ENCODE data around the gene IL19.
"Not testable (repeated sequence)": the region's sequence is repeated elsewhere in the genome, so short reads cannot be mapped to it uniquely, and the experiment has no call there.

The IL19 gene

DNA sequence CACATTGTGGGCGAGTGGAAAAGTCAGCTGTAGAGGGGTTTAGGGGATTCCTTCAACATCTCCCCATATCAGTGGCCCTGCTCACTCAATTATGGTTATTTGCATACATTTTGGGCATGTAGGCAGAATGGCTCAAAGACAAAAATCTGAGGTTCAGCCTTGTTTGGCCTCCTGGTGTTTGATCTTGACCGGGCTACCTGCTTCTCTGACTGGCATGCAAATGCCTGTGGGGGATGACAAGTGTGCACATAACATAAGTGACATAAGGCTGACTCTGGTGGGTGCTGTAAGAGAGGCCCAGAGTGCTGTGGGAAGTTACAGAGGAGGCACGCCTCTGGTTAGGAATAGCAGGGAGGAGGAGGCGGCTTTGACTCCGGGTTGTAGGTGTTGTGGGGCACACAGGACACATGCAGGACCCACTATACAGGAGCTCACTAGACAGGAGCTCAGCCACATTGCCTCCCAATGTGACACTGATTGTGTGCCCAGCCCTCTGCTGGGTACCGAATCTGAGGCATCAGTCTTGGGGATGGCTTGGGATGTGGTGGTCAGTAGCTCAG, 29.4 kb upstream of the IL19 start:
- DNase-seq: no peak

DNA sequence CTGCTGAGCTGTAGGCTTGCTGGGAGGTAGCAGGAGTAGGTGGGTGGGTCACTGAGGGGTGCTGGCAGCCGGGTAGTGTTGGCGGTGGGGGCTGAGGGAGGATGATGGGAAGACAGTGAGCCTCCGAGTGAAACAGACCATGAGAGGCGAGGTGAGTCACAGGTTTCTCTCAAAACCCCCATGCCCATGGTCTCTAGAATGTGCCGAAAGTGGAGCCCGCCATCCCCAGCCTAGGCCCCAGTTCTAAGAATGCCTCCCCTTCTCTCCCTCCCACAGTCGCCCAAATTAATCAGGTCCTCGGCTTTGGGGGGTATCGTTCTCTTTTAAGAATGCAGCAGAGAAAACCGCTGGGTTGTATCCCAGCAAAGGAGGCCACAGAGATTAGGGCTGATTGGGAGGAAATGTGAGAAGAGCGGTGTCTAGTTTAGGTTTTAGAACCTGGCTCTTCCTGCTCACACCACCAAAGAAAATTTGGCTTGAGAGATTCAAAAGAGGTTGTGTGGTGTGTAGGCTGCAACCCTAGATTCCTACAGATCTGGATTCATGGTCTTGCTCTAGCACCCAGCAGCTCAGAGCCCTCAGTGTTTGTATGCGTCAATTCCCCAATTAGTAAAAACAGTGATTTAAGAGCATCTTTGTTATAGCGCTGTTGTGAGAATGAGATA, 27.7 kb upstream of the IL19 start:
- DNase-seq: no peak

DNA sequence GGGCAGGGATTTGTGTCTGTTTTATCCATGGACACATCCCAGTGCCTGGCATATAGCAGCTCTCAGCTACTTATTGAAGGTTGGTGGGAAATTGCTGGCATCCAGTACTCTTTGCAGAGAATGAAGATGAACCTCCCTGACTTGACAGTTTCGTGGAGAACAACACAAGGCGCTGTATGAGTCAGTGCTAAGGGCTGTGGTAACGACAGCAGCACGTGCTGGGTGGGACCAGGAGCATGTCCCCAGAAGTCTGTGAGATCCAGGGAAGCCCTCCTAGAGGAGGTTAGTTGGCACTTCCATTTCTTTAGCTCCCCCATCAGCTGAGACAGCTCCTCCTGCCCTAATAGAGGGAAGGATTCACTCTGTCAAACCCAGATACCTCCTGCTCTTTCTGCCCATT, 25.9 kb upstream of the IL19 start:
- DNase-seq: no peak

DNA sequence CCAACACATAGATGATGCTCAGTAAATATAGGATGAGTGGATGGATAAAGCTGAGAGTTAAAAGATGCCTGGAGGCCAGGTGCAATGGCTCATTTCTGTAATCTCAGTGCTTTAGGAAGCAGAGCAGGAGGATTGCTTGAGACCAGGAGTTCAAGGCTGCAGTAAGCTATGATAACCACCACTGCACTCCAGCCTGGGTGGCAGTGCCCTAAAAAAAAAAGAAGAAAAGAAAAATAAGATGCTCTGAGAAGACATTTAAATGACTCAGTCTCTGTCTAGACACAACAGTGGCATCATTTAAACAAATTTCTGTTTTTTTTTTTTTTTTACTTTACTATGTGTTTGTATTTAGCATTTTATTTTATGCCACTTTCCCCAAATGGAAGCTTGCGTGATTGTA, 25.3 kb upstream of the IL19 start:
- DNase-seq: no peak

DNA sequence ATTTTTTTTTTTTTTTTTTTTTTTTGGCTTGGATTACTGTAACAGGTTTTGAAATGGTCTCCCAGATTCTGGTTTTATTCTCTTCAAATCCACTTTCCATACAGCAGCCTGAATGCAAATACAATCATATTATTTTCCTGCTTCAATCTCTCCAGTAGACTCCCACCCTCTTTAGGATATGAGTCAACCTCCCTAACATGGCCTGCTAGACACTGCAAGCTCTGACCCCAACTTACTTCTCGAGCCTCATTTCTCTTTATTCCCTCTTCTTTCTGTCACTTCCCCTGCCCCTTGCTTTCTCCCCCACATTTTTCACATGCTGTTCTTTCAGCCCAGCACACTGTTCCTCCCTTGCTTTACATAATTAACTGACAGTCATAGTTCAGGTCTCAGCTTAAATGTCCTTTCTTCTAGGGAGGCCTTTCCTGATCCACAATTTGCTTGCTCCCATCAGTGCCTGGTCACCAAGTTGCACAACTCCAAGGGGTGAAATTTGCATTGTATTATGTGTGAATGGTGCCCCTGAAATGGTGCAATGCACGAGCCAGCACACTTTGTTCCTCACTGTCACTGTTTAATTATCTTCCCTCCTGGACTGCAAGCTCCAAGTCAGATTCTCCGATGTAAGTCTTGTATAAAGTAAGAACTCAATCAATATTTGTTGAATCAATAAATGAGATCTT, 22.1 kb upstream of the IL19 start:
- no peak for DNase-seq

DNA sequence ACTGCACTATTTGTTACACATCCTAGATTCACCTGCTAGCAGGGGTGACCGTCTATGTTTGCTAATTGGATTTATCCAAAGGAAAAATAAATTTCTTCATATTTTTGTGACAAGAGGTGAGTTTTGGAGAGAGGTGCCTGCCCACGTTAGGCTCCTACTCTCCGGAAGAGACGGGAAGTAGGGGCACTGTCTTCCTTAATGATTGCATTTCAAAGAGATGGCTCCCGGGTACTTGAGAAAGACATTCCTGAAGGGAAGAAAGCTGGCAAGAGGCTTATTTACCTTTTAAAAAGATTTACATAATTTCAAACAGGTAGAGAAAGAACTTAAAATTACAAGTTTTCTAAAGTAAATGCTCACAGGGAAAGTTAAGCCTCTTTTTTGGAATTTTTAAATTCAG, 18.7 kb upstream of the IL19 start:
- no peak for DNase-seq

DNA sequence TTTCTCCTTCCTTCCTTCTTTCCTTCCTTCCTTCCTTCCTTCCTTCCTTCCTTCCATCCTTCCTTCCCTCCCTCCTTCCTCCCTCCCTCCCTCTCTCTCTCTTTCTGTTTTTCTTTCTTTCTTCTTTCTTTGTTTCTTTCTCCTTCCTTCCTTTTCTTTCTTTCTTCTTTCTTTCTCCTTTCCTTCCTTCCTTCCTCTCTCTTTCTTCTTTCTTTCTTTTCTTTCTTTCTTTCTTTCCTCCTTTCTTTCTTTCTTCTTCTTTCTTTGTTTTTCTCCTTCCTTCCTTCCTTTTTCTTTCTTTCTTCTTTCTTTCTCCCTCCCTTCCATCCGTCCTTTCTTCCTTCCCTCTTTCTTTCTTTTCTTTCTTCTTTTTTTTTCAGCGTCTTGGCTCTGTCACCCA, 18.1 kb upstream of the IL19 start:
- DNase-seq: no peak

DNA sequence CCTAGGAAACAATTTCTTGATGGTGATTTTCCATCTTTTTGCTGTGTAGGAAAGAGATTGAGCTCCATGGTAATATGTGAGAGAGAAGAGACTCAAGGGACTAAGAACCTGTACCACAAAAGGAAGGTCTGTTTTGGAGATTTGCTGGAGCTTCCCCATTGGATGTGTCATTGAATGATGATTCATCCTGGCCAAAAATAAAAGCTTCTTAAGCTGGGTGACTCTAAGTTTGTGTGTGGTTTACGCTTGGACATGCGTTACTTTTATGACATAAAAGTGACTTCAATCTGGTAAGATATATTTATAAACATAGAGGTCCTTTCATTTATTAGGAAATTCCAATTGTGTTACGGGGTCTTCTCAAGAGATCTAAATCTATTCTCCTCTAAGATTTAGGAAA, 17.4 kb upstream of the IL19 start:
- no peak for DNase-seq

DNA sequence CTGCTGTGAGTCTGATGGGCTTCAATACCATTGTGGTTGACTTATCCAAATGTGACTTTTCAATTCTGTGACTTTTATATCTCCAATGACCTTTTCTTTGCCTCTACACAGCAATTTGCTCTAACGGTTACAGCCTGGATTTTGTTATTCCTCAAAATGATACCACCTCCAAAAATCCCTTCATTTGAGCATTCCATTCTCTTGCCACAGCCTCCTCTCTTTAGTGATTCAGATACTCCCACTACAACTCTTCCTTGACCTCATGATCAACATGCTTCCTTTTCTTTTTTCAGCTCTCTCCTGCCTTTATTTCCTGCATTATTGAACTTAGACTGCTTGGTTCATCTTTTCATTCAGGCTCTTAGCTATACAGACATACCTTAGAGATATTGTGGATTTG, 16.6 kb upstream of the IL19 start:
- no peak for DNase-seq

DNA sequence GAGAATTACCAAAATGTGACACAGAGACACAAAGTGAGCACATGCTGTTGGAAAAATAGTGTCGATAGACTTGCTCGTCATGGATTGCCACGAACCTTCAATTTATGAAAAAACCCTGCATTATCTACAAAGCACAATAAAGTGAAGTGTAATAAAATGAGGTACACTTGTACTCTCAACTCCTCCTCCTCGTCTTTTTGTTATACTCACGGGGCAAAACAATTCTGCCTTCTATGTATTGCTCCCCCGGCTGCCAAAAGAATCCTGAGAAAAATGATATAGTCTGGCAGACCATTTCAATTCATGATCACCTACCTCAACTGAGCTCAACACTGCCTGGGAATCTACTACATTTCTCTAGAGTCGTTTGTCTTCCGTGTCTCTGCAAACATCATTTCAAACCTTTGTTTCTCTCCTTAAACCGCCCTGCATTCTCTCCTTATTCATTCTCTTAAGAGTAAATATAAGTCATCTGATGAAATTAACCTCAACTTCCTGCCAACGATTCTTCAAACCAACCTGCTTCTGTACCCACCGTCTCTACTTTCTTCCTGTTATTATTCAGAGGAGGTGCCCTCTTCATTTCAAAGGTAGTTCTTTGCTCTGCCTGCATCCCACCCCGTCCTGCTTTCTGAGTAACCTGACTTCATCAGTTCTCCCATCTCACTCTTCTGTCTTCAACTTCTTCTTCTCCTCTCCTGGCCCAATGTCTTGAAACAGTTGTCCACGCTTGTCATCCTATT, 12.9 kb upstream of the IL19 start:
- DNase-seq: no peak

DNA sequence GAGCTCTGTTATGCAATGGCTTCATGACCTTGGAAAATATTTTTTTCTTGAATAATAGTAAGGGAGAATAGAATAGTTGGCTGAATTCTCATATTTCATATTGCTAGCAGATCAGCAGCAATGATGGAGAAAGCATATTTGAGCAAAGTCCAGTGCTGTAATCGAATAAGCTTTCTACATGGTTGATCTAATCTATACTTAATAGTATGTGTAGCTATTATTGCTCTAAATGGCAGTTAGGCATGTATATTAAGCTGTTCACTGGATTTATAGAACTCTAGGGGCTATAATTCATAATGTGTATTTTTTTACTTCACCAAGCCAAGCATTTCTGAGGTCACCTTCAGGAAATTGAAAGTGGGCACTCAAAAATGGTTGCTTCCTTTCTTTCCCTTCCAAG, 10.0 kb upstream of the IL19 start:
- no peak for DNase-seq

DNA sequence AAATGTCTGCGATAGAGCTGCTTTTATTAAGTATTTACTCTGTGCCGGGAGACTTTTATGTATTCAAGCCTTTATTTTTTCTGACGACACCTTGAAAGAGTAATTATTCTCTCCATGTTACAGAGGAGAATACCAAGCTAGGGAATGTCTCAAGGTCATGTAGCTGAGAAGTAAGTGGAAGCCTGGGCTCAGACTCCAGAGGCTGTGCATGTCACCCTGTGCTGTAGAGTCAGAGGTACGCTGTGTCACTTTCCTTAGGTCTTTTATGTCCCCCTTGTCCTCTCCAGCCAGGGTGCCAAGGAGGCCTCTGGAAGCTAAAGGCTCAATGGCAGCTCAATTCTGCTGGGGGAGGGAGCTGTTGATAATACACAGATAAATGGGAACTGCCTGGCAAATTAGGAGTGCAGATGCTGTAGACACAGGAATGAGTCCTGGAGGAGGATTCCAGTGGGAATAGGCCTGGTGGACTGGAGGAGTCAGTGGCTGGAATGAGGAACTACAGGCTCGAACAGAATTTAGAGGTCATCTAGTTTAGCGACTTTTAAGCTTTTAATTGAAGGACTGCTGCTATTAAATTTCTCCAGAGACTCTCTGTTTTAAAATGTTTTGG, 9.3 kb upstream of the IL19 start:
- DNase-seq: no peak

DNA sequence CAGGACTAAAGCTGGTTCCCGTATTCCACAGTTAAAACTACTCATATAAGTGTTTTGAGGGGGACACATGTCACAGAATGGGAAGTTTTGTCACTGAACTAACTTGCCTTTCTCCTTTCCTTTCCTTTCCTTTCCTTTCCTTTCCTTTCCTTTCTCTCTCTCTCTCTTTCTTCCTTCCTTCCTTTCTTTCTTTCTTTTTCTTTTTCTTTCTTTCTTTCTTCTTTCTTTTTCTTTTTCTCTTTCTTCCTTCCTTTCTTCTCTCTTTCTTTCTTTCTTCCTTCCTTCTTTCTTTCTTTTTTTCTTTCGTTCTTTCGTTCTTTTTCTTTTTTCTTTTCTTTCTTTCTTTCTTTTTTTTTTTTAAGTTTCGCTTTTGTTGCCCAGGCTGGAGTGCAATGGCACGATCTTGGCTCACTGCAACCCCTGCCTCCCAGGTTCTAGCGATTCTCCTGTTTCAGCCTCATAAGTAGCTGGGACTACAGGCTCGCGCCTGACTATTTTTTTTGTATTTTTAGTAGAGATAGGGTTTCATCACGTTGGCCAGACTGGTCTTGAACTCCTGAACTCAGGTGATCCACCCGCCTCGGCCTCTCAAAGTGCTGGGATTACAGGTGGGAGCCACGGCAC, 7.7 kb upstream of the IL19 start:
- DNase-seq: not testable (repeated sequence)

DNA sequence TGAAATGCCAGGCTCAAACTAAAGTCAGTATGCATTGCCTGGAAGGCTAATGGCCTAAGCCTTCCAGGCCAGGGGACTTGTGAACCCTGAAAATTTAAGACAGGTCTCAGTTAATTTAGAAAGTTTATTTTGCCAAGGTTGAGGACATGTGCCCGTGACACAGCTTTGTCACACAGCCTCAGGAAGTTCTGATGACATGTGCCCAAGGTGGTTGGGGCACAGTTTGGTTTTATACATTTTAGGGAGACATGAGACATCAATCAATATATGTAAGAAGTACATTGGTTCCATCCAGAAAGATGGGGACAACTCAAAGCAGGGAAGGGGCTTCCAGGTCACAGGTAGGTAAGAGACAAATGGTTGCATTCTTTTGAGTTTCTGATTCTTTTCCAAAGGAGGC, 4.8 kb upstream of the IL19 start:
- not testable (repeated sequence) for DNase-seq

DNA sequence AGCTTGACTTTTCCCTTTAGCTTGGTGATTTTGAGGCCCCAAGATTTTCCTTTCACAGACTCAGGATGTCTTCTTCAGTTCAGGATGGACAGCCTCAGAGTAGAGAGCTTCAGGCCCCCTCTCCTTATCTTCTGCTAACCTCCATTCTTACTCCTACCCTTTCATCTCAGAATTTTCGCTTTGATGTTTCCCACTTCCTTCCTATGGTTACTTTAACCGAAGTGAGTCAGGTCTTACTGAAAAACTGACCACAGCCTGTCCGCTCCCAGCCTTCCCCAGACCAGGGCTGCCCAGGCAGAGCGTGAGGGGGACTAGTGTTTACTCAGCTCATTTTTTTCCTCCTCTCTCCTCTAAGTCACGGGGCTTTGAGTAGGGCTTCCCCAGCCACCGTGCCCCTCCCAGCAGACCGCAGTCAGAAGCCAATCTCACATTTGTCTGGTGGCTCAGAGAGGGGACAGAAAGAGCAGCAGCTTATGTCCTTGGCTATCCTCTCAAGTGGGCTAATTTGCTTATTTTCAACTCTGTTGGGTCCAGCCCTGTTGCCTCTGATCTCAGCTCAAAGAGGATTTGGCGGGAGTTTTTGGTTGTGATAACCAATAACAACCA, 4.2 kb upstream of the IL19 start:
- DNase-seq: peak; percentile 59

DNA sequence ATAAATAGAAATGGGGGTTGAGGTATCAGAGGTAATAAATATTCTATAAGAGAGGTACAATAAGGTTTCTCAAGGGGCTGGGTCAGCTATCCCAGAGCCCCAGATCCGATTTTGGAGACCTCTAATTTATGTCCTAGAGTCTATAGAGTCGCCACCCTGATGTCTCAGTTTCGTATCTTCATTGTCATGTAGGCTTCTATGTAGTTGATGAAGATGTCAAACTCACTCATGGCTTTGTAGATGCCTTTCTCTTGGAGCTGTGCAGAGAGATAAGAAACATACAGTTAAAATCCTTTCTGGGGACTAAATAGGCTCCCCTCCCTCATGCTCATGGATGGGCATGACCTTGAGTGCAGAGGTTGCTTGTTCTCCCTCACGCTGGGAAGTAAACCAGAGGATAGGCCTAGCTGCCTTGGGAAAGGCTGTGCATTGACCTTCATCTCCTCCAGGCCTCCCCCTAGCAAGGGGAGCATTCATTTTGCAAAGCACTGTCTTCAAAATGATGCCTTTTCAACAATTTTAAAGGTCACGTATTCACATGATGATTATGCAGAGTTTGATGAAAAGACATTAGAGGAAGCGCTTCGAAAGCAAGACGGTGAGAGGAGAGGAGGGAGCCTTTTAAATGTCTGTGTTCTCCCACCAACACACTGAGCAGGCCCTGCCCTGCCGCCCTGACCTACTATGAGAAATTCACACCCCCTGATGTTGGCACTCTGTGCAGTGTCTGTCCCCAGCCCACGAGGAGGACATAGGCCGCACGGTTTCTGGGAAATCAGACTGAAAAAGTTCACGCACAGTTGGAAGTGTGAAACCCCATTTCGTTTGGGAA, 1.9 kb upstream of the IL19 start:
- DNase-seq: no peak

DNA sequence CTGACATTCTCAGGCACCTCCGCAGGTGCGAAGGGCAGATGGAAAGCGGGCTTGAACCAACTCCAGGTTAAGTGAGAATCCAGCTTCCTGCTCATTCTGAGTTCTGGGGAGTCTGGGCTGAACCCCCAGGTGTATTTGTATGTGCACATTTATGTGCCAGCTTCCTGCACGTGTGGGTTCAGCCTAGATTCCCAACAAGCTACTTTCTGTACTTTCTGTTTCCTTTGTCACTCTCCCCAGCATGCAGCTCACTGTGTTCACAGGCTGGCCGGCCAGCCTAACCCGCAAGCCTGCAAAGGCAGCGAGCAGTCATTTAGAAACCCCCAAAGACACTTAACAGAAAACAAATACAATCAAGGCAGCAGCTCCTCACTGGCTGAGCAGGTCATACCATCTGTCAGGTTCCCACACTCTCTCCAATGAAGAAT, 1.3 kb upstream of the IL19 start:
- peak; percentile 38 for DNase-seq

DNA sequence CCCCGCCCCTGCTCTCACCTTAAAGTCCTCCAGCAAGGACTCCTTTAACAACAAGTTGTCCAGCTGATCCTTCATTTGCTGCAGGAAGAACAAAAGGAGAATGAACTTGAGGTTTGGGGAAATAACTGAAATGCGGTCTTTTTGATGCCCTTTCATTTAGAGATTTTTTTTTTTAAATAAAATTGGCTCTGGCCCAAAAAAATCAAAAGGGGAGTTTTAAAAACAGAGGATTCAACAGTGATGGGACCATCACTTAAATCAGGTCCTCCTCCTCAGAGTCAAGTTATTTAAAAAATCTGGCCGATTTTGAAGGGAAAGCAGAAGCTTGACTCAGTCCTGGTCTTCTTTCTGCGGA, 742 bp downstream of the IL19 start:
- no peak for DNase-seq

DNA sequence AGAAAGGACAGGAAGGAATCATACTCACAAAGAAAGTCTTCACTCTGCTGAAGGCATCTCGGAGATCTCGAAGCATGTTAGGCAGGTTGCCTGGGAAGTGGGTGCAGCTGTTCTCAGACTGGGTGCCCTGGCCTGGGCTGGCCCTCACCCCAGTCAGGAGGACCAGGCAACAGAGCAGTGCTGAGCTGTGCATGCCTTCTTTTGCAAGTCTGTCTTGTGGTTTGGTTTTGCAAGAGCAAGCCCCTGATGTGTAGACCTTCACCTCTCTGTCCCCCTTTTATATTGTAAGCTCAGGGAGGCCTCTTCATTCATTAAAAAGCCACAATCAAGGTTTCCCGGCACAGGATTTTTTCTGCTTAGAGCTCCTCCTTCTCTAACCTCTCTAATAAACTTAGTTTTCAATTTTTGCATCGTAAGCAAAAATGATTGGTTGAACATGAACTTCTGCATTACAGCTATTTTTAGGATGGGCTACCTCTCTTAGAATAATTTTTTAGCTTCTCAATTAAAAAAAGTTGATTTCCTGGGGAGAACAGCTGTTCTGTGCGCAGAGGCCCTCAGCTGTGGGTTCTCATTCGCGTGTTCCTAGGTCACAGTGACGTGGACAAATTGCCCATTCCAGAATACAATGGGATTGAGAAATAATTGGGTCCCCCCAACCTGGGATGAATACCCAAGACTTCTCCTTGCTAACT, 1.8 kb downstream of the IL19 start, which contains the start of gene IL10:
Gene IL10, minus strand, starts transcription at position 252 of the 695 bp plus-strand sequence. Its CDS starts 59 bp downstream, at position 193.
- no peak for DNase-seq

DNA sequence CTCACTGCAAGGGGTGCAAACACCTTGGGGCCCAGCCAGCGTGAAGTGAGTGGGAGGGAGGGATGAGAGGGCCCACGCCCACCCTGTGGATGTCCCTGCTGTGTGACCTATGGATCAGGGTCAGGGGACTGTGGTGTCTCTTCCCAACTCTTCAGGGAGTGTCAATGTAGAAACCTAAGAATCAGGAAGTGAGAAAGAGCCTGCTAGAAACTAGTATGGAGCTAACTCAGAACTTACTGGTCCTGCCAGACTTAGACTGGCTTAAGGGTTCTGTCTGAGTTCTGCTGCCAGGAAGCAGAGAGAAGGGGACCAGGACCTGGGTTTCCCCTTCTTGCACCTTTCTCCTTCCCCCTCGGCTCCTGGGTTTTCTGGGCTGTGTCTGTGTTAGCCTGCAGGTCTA, 3.5 kb downstream of the IL19 start:
- no peak for DNase-seq

DNA sequence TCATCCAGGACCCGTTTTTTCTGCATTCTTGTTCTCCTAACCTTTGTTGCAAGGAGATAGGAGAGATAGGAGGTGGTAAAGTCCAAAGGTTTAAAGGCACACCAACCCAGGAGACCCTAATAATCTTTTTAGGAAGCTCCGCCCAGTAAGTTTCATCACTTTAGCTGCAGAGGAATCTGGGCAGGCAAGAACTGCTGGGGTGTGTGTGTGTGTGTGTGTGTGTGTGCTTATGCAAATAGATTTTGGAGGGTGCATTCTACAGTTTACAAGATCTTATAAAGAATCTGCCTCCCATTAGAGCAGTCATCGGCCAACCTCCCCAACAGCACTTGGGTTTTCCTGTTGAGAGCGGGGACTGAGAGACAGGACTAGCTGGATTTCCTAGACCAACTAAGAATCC, 5.7 kb downstream of the IL19 start:
- DNase-seq: no peak
